ENCODE results near the gene PPP1R12B.

The PPP1R12B gene

GRCh38 chr1:202348509-202349205 lies at the start of gene PPP1R12B:
Gene PPP1R12B (plus strand): TSS chr1:202348699. CDS start chr1:202348852, 153 bp downstream.
- peak; percentile 99 for DNase-seq (ENCODE audit: low read depth)
- H3K4me3 ChIP-seq (ENCODE audit: low read length) = peak within 1 kb of the TSS; percentile 82
- TF ChIP-seq, protein P1, sequence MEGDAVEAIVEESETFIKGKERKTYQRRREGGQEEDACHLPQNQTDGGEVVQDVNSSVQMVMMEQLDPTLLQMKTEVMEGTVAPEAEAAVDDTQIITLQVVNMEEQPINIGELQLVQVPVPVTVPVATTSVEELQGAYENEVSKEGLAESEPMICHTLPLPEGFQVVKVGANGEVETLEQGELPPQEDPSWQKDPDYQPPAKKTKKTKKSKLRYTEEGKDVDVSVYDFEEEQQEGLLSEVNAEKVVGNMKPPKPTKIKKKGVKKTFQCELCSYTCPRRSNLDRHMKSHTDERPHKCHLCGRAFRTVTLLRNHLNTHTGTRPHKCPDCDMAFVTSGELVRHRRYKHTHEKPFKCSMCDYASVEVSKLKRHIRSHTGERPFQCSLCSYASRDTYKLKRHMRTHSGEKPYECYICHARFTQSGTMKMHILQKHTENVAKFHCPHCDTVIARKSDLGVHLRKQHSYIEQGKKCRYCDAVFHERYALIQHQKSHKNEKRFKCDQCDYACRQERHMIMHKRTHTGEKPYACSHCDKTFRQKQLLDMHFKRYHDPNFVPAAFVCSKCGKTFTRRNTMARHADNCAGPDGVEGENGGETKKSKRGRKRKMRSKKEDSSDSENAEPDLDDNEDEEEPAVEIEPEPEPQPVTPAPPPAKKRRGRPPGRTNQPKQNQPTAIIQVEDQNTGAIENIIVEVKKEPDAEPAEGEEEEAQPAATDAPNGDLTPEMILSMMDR (conservative IDR thresholded peaks at IDR 0.05; ENCODE audit: low read length) = no peak

- H3K4me3 ChIP-seq (ENCODE audit: low read length) = no peak overlapping the region
- TF ChIP-seq, protein P1 (conservative IDR thresholded peaks at IDR 0.05; ENCODE audit: low read length) = no peak
- DNase-seq (ENCODE audit: low read depth) = no peak
Measured at GRCh38 chr1:202302166-202302565, 46.3 kb upstream of the PPP1R12B start.

GRCh38 chr1:202304375-202304774 lies 44.1 kb upstream of the PPP1R12B start:
- TF ChIP-seq, protein P1 (conservative IDR thresholded peaks at IDR 0.05; ENCODE audit: low read length) = no peak
- no peak overlapping the region for H3K4me3 ChIP-seq (ENCODE audit: low read length)
- no peak for DNase-seq (ENCODE audit: low read depth)

DNA sequence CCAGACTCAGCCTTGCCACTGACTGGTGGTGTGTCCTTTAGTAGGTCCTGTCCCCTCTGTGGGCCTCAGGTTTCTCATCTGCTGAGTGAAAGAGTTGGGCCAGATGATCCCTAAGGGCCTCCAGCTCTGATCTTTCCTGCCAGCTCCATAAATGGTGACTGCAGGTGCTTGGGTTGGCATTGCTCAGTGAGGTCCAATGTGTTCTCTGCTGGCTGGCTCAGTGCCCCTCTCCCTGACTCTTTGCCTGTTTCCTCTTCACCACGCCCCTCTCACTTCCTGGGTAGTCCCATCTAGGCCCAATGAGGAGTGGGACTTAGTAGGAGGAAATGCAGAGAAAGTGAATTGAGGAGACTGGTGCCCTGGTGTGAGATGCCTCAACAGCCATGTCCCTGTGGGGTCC lies 43.3 kb upstream of the PPP1R12B start:
- TF ChIP-seq, protein P1 (conservative IDR thresholded peaks at IDR 0.05; ENCODE audit: low read length) = no peak
- DNase-seq (ENCODE audit: low read depth) = no peak
- no peak overlapping the region for H3K4me3 ChIP-seq (ENCODE audit: low read length)

DNA sequence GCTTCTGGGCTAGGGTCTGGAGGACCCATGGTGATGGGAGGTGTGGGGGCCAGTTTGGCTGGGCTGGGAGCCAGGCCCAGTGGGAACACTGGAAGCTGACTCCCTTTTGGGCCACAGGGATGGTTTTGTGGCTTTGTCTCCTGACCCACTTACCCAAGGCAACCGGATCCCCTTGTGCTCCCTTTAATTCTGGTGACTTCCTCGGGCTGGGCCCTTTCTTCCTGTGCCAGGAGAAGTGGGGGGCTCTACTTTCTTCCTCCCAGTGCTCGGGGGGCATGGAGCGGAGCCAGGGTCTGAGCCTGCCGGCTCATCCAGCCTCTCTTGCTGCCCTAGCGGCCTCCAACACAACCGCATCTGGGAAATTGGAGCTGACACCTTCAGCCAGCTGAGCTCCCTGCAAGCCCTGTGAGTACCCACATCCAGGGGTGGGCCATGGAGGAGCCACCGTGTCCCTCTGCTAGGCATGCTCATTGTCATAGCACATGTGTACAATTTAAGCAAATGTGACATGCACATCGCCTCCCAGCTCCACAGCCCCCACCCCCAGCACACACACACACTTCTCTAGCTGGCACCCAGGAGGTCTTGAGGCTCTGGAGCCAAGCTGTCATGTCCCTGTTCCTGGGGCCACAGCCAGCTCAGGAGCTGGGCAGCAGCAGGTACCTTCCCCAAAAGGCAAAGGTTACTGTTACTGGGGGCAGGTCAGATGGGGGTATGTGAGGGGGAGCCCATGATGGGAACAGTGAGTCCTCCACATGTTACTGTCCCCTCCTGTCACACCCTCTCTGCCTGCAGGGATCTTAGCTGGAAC lies 41.8 kb upstream of the PPP1R12B start:
- no peak overlapping the region for H3K4me3 ChIP-seq (ENCODE audit: low read length)
- TF ChIP-seq, protein P1 (conservative IDR thresholded peaks at IDR 0.05; ENCODE audit: low read length) = no peak
- no peak for DNase-seq (ENCODE audit: low read depth)

GRCh38 chr1:202310071-202310725 lies 38.3 kb upstream of the PPP1R12B start:
- no peak for DNase-seq (ENCODE audit: low read depth)

More at GRCh38 chr1:202310071-202310725, 38.3 kb upstream of the PPP1R12B start:
- TF ChIP-seq, protein P1 (conservative IDR thresholded peaks at IDR 0.05; ENCODE audit: low read length) = no peak
- no peak overlapping the region for H3K4me3 ChIP-seq (ENCODE audit: low read length)

All from AG10803 (cell line).